Astrocyte of the spinal cord (primary cell): ENCODE measurements around the gene CKMT2.
A peak's percentile ranks its signal among the peaks of the same experiment; 100 is the strongest.
"Not testable (repeated sequence)": the region's sequence is repeated elsewhere in the genome, so short reads cannot be mapped to it uniquely, and the experiment has no call there.

Experiments
- DNase-seq: peaks from one replicate; pipeline ENCODE4 v3.0.0; 2011; ENCODE audit warnings: low read depth, low spot score
- H3K4me3 ChIP-seq: 2 replicates; pipeline ENCODE4 v1.5.1; 2011; ENCODE audit warnings: low read depth, mild to moderate bottlenecking, low read length, moderate library complexity
- CTCF ChIP-seq: IDR thresholded peaks from 2 replicates; pipeline ENCODE4 v1.5.1; 2012; ENCODE audit warnings: low read depth, mild to moderate bottlenecking, low read length, inconsistent platforms
- in situ Hi-C: cut with HindIII; loops from 2 replicates; pipeline ENCODE4 v1.10.0; 2017; ENCODE audit warnings: low sequenced_read_pairs

Gene CKMT2

GRCh38 chr5:81265101-81265500 is 32.0 kb downstream of the CKMT2 start:
- no peak overlapping the region for H3K4me3 ChIP-seq
- no peak for TF ChIP-seq CTCF
- DNase-seq, result peak; percentile 15
- in situ Hi-C loops, result no loop called here

GRCh38 chr5:81268521-81269196 is 35.5 kb downstream of the CKMT2 start:
- H3K4me3 ChIP-seq, result no peak overlapping the region
- DNase-seq, result peak; percentile 81
- TF ChIP-seq CTCF, result no peak
- in situ Hi-C loops, result no loop called here

GRCh38 chr5:81269751-81270393 is 36.8 kb downstream of the CKMT2 start:
- in situ Hi-C loops, result no loop called here
- DNase-seq, result no peak
- no peak for TF ChIP-seq CTCF
- no peak overlapping the region for H3K4me3 ChIP-seq

GRCh38 chr5:81270394-81271027 is 37.4 kb downstream of the CKMT2 start:
- in situ Hi-C loops, DNase-seq: not testable (repeated sequence)

GRCh38 chr5:81283976-81284375 is 50.9 kb downstream of the CKMT2 start:
- no peak for DNase-seq
- TF ChIP-seq CTCF, result no peak
- H3K4me3 ChIP-seq, result no peak overlapping the region
- in situ Hi-C loops, result no loop called here

More at GRCh38 chr5:81270394-81271027, 37.4 kb downstream of the CKMT2 start:
- H3K4me3 ChIP-seq, result not testable (repeated sequence)

- DNase-seq, result no peak
- no peak overlapping the region for H3K4me3 ChIP-seq
- in situ Hi-C loops, result no loop called here
- TF ChIP-seq CTCF, result no peak
These were observed 53.0 kb downstream of the CKMT2 start for GRCh38 chr5:81286059-81286617.

GRCh38 chr5:81288021-81288433 is 54.9 kb downstream of the CKMT2 start:
- in situ Hi-C loops, result no loop called here
- no peak for DNase-seq
- H3K4me3 ChIP-seq, result no peak overlapping the region
- no peak for TF ChIP-seq CTCF
